GM12891 (cell line): ENCODE measurements around the gene RRP36.
A peak's percentile ranks its signal among the peaks of the same experiment; 100 is the strongest.

ENCODE experiments used
- DNase-seq: peaks from one replicate; pipeline ENCODE4 v3.0.0; 2011; ENCODE audit warnings: low spot score; ENCODE audit not compliant: insufficient read length
- FAIRE-seq: peaks from 2 replicates; lab custom pipeline; 2011; peaks lifted over from hg19 to GRCh38; lab: Jason Lieb, UNC
- PAX5 ChIP-seq: IDR thresholded peaks from 2 replicates; pipeline ENCODE4 v1.6.1; 2011; ENCODE audit warnings: low read length, moderate library complexity, mild to moderate bottlenecking; ENCODE audit not compliant: insufficient read depth, severe bottlenecking
- POLR2A ChIP-seq: IDR thresholded peaks from 2 replicates; pipeline ENCODE4 v1.6.1; 2011; ENCODE audit warnings: low read depth, low read length, control low read depth
- POLR2AphosphoS5 ChIP-seq: IDR thresholded peaks from 2 replicates; pipeline ENCODE4 v1.6.1; 2011; ENCODE audit warnings: low read depth, low read length, control low read depth
- POU2F2 ChIP-seq: IDR thresholded peaks from 2 replicates; pipeline ENCODE4 v1.6.1; 2011; ENCODE audit warnings: low read depth, mild to moderate bottlenecking, control low read depth, low read length, moderate library complexity
- SPI1 ChIP-seq: IDR thresholded peaks from 2 replicates; pipeline ENCODE4 v1.6.1; 2011; ENCODE audit warnings: low read depth, low read length, control low read depth
- TAF1 ChIP-seq: IDR thresholded peaks from 2 replicates; pipeline ENCODE4 v1.6.1; 2011; ENCODE audit warnings: low read depth, low read length, control low read depth

RRP36 gene

DNA sequence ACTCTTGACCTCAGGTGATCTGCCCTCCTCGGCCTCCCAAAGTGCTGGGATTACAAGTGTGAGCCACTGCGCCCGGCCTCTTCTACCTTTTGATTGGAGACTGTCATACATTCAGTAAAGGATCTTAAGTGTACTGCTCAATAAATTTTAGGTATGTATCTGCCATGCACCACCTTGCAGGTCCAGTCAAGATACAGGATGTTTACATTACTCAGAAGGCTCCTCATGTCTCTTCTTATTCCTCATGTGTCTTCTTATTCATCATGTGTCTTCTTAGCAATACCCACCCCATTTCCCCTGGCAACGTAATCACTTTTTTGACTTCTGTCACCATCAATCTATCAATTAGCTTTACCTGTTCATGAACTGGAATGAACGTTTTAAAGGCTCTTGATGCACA lies 15.6 kb upstream of the RRP36 start:
- FAIRE-seq: peak; percentile 64
- no peak for DNase-seq
- TF ChIP-seq TAF1 (no peak), POLR2AphosphoS5 (no peak), POLR2A (no peak), PAX5 (no peak), POU2F2 (no peak), SPI1 (no peak)

DNA sequence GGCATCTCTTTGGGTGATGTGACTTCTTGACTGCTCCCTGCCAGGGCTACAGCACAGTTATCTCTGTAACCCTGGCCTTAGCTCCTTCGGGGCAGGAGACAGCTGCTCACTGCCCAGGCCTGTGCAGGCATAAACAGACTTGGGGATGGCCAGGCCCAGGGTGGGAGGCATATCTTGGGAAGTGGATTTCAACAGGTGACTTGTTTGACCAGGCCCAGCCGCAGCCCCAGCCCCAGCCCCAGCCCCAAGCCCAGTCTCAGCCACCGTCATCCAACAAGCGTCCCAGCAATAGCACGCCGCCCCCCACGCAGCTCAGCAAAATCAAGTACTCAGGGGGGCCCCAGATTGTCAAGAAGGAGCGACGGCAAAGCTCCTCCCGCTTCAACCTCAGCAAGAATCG lies 15.2 kb upstream of the RRP36 start:
- DNase-seq (no peak), FAIRE-seq (no peak)
- TF ChIP-seq TAF1: no peak
- TF ChIP-seq POU2F2: no peak
- no peak for TF ChIP-seq SPI1
- TF ChIP-seq PAX5: no peak
- no peak for TF ChIP-seq POLR2AphosphoS5
- TF ChIP-seq POLR2A: no peak

DNA sequence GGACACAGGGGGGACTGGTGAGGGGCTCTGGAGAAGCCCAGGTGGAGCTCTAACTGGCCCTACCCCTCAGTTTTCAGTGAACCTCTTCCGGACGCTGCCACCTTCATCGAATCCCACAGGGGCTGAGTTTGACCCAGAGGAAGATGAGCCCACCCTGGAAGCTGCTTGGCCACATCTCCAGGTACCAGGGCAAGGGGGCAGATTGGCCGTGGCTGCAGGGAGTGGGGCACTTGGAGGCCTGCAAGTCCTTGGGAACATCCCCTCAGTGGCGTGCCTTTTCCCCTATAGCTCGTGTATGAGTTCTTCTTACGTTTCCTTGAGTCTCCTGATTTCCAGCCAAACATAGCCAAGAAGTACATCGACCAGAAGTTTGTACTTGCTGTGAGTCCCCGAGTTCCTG lies 14.3 kb upstream of the RRP36 start:
- no peak for TF ChIP-seq POLR2A
- no peak for TF ChIP-seq TAF1
- no peak for TF ChIP-seq POU2F2
- TF ChIP-seq SPI1: no peak
- no peak for TF ChIP-seq PAX5
- DNase-seq (no peak), FAIRE-seq (no peak)

DNA sequence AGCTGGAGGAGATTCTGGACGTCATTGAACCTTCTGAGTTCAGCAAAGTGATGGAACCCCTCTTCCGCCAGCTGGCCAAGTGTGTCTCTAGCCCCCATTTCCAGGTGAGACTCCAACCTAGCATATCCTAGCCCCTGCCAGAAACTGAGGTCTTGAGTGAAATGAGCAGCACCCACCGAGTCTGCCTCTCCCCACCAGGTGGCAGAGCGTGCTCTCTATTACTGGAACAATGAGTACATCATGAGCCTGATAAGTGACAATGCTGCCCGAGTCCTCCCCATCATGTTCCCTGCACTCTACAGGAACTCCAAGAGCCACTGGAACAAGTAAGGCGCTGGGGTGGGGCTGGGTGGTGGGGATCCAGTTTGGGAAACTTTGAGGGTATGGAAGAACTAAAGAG lies 12.3 kb upstream of the RRP36 start:
- FAIRE-seq (peak; percentile 84), DNase-seq (peak; percentile 28)
- no peak for TF ChIP-seq TAF1
- no peak for TF ChIP-seq POLR2AphosphoS5
- no peak for TF ChIP-seq SPI1
- no peak for TF ChIP-seq POLR2A
- no peak for TF ChIP-seq POU2F2
- TF ChIP-seq PAX5: no peak

DNA sequence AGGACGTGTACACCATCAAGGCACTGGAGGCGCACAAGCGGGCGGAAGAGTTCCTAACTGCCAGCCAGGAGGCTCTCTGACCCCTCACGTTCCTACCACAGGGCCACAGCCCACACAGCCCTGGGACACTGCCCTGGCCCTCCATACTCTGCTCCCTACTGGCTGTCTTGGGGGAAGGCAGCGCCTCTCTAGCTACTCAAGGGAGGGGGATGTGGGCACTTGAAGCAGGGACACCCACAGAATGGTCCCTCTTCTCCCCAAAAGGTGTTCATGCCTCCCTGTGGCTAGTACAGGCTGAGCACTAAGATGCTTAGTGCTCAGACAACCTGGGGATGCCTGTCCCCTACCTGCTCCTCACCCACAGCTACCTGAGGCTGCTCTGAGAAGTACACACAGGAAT lies 10.2 kb upstream of the RRP36 start:
- DNase-seq (no peak), FAIRE-seq (no peak)
- TF ChIP-seq POLR2A (no peak), TAF1 (no peak), POU2F2 (no peak), SPI1 (no peak), POLR2AphosphoS5 (no peak), PAX5 (no peak)

DNA sequence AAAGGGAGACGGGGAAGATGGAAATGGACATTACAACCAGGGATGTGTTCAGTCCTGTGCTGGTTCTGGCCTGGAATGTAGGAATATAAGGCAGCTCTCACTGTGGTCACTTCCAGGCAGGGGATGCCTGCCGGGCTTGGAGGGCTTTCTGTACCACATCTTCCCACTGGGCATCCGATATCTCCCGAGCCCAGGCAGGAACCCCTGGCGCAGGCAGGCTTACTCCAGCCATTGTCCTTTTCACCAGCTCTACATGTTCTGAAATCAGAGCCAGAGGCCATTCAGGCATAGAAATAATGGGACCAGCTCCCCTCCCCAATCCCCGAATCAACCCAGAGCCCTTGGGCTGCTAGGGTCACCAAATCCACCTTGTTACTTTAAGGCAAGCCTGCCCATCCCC lies 9.1 kb upstream of the RRP36 start:
- TF ChIP-seq TAF1 (no peak), PAX5 (no peak), POLR2AphosphoS5 (no peak), POU2F2 (no peak), SPI1 (no peak), POLR2A (no peak)
- DNase-seq (no peak), FAIRE-seq (no peak)

DNA sequence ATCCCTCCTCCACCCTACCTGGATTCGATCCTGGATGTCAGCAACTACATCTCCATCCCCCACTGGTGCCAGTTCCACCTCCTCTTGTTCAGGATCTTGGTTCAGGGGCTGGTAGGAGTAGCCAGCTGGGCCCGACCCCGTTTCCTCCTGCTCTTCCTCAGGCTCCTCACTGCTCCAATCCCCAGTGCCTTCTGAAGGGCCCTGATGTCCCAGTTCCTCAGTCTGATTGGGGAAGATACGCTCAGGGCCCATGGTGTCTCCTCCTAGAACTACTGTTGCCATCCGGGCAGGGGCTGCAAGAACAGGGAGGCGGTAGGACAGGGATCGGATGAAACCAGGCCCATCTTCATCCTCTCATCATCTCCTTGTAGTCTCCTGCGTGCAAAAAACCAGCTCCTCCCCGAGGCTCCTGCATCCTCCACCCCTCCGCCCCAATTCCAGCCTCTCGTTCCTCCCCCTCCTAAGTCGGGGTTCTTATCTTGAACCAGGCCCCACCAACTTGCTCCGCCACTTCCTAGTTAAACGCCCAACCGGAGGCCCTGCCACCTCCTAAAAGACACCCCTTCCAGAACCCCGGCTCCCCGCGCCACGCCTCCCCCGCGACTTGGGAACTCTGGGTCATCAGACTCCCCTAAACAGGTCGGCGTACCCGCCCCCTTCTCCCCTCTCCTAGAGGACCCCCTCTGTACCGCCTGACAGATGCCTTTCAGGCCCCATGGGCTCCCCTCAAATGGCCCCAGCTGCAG lies 8.2 kb upstream of the RRP36 start:
- no peak for TF ChIP-seq POU2F2
- TF ChIP-seq TAF1: no peak; the same call in 1 of the 2 replicates
- TF ChIP-seq POLR2A: no peak
- no peak for TF ChIP-seq POLR2AphosphoS5
- TF ChIP-seq PAX5: no peak
- no peak for TF ChIP-seq SPI1
- FAIRE-seq (no peak), DNase-seq (peak; percentile 24)

DNA sequence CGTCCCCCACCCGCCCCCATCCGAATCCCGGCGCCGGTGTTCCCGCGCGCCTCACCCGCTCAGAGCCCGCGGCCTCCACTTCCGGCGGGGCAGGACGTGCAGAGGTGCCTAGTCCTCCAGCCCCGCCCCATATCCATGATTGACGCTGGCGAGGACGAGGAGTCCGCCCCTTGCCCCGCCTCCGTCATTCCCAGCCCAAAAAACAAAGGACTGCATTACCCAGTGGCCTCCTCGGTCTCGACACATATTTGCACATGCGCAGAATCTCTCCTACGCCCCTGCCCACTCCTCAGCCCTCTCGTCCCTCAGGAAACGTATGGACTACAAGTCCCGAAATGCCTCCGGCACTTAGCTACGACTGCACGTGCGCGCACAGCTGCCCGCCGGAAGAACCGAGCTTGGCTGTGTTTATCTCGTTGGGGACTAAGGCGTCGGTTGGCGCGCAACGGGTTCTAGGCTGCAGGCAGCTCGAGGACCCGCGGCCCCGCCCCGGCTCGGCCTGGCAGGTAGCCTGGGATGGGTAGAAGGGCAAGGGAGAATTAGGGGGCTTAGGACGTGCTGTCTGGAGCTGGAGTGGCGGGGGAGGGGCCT lies 7.5 kb upstream of the RRP36 start, which contains the start of the genes KLHDC3 and MEA1:
TSS of gene KLHDC3 (plus strand) at position 407 of the 591 bp plus-strand sequence. CDS start 2,944 bp downstream, outside the sequence.
TSS of gene MEA1 (minus strand) at position 104 of the 591 bp plus-strand sequence. CDS start 133 bp downstream, outside the sequence.
- peak; percentile 97 for DNase-seq
- FAIRE-seq: peak; percentile 99
- TF ChIP-seq TAF1: no peak
- TF ChIP-seq POLR2A: no peak
- no peak for TF ChIP-seq POLR2AphosphoS5
- TF ChIP-seq SPI1: no peak
- TF ChIP-seq POU2F2: no peak
- no peak for TF ChIP-seq PAX5

DNA sequence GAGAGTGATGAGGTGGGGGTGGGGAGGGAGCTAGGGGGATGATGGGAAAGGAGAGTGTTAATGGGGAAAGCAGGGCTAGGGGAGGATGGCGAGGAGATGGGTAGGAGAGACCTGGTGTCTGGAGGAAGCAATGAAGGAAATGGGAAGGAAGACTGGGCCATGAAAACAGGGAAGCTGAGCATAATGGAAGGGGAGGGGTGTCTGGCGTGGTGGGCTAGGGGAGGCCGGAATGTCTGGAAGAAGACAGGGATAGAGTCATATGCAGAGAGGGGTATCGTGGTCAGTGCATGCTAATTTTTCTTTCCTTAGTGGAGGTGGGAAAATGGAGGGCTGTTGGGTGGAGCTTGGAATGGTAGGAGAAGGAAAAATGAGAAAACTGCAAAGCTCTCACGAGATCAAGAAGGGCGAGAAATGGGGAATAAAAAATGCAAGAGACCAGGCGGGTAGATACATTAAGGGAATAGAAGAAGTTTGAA lies 7.0 kb upstream of the RRP36 start:
- TF ChIP-seq PAX5 (no peak), POLR2AphosphoS5 (no peak), POU2F2 (no peak), SPI1 (no peak), POLR2A (no peak), TAF1 (no peak)
- DNase-seq (no peak), FAIRE-seq (no peak)
